Stimulated activated CD4-positive, alpha-beta T cell treated with anti-CD3 and anti-CD28 coated beads, TNF-alpha, amount 100 ng/mL, for 4 hours (primary cell): ENCODE results near the gene HOXD3.

ENCODE experiments used
- DNase-seq, 3 experiments: peaks; one replicate each; pipeline ENCODE4 v3.0.0-alpha.2; 2020; ENCODE audit warnings: low read depth in 3 of 3

The HOXD3 gene

DNA sequence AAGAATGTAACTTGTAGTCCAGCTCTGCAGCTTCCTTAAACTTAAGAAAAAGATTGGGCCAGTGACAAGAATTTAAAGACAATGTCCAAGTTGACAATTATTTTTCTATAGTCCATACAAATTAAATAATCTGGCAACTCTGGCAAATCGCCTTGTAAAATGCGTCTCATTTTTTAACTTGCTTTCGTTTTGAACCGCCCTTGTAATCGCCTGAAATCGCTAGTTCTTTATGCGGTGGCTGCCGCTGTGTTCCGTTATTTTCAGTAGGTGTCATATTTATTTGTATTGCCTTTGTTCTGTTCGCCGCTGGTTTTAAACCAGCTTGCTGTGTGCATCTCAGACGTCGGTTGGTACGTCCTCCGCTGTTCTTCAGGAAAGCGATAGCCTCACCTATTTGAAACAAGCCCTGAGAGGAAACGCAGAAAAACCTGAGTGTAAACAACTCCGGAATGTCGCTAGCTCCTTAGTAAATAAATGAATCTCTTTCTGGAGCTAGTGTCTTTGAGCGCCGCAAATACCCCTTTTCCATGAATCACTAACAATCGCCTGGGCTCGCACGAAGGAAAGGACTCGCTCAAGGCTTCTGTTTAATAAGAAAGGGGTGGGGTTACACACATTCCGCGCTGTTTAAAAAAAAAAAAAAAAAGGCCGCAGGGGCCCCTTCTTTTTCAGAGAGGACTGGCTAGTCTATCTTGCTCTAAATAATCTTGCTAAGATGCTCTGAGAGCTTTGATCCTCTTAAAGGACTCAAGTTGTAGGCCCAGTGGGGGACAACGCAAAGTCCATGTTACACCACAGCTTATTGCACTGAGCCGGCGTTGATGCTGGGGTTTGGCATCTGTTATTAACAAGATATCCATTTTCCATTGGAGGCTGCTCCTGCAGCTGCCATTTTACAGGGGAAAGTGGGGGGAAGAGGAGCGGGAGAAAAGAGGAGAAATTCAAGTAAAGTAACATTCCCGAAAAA is 24.6 kb upstream of the HOXD3 start:
- no peak for DNase-seq

DNA sequence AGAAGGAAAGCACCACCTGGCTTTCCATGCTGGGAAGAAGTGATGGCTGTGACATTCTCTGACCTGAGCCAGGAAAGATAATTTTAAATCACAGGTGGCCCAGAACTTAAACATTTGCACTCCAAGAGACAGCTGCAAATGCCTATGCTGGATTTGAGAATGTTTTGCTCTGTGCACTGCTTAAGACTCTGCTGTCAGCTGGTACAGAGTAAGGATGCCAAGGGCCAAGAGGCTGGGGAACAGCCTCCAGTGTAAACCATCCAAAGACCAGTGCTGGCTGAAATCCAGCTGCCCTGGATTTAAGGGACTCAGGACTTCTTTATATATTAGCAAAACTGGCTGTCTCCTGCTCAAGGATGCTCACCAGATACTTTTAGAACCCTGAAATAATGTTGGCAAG is 23.7 kb upstream of the HOXD3 start:
- no peak for DNase-seq

DNA sequence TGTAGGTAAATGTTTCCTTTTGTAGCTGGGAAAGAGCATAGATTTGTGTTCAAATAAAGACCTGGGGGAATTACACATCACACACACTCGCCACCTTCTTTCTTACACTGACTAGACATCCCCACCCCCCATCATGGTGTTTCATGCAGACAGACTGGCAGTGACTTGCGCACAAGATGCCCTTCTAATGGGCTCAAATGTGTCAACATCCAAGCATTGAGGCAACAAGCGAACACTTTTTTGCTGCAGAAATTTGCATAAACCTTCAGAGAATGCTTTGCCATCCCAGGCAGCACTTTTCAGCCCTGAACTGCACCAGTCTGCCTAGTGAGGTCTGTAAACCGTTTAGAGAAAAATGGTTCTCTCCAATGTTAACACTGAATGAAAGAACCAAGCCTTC is 23.1 kb upstream of the HOXD3 start:
- no peak for DNase-seq

DNA sequence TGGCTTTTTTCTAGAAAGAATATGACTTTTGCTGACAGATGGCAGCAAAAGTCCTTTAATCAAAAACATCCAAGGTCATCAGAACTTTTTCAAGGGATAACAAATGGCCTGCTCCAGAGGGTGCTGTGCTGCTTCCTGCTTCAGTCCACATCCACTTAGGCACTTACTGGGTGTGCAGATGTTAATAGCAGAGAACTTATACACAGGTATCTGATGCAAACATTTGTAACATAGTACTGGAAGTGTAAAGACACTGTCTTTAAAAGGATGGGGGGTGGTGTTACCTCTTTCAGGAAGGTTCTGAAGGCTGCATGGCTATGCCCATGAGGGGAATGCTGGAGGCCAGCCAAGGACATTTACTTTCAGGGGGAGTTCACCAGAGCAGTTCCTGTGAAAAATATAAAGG is 22.1 kb upstream of the HOXD3 start:
- DNase-seq: no peak

DNA sequence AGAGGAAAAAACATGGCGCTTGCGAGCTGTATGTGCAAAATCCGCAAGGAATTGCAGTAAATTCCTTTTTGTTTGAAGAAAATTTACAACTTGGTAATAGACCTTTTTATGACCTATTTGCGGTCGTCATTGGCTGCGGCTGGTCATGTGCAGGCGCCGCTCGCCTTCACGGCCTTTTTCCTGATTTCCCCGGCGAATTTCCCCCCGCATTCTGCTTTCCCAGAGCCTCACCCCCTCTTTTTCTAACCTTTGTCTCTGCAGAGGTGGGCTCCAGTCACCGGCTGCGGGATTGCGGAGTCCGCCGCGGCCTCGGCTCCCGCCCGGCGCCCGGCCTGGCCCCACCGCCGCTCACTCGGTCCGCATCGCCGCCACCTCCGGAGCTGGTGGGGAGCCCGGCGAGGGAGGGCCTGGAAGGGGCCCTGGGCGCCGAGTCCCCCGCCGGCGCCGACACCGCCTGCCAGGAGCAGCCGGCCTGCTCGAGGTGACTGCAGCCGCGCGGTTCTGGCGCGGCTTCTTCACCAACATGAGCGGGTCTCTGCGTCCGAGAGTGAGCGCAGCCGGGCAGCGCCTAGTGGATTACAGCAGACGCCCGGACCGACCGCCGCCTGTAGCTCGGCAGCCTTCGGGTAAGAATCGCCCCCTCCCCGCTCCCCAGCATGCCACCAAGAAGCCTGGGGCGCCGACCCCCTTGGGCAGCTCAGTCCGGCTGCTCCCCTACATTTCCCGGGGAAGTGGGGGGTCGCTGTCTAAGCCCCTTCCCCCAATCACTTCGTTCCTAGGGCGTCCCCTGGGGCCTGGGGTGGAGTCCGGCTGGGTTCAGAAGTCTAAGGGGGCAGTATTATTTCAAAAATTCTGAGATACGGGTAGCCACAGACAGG is 20.5 kb upstream of the HOXD3 start:
- no peak for DNase-seq

DNA sequence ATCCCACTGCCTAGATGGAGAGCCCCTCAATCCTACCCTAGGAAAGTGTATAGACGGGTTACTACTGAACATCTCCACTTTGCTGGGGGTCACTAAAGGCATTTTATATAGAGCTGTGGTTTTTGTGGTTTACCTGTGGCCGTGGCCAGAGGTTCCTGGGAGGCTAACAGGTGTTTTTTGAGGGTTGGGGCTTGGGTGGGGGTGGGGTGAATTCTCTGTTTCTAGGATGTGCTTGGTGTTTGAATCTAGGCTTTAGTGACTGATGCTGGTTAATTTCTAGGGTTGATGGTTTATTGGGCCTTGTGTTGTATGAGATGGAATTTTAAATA is 19.9 kb upstream of the HOXD3 start:
- no peak for DNase-seq

DNA sequence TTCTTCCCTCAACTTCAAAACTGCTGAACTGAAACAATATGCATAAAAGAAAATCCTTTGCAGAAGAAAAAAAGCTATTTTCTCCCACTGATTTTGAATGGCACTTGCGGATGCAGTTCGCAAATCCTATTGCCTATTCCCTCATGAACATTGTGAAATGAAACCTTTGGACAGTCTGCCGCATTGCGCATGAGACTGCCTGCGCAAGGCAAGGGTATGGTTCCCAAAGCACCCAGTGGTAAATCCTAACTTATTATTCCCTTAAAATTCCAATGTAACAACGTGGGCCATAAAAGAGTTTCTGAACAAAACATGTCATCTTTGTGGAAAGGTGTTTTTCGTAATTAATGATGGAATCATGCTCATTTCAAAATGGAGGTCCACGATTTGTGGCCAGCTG is 19.2 kb upstream of the HOXD3 start:
- DNase-seq: no peak

DNA sequence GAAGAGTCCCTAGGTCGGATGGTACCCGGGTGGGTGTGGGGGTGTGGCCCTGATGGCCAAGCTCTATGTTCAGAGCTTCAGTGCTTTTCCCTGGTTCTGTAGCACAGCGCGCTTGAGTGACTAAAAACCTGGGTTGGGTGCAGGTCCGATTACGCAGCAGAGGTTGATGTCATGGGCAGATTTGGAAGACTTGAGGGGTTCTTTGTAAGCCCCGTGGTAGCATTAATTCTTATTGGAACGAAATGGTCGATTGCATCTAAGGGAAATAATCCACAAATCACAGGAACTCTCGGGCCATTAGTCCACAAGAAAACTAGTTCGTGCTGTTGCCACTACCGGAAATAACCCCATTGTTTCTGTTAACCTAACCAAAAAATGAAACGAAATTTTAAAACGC is 18.6 kb upstream of the HOXD3 start:
- DNase-seq: no peak

DNA sequence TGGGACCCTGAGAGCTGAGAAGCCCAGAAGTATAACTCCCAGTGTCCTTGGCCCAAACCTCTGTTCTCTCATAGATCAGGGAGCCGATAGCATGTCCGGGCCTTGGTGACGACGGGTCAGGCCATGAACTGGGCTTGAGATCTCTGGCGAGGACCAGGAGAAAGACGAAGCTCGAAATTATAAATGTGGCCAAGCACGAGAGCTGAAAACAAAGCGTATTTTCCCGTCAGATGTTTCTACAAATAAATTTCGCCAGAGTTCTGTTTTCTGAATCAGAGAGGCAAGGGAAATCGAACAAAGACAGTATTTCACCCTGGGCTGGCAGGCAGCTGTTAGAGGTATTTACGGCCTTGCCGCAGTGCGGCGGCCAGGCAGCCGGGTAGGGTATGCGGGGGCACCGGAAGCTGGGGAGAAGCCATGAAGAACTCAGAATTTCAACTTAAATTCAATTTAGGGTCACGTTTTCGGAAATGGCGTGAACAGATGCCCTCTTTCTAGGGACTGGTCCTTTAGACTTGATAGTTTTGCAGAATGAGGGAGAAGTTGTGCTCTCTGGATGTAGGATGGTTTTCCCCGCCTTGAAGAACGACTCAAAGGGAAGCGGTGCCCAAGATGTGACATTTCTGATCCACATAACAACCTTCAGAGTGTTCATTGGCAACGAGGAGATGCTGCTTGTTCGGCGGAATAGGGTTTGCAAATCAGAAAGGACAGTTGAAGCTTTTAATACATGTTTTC is 18.0 kb upstream of the HOXD3 start:
- DNase-seq: no peak

DNA sequence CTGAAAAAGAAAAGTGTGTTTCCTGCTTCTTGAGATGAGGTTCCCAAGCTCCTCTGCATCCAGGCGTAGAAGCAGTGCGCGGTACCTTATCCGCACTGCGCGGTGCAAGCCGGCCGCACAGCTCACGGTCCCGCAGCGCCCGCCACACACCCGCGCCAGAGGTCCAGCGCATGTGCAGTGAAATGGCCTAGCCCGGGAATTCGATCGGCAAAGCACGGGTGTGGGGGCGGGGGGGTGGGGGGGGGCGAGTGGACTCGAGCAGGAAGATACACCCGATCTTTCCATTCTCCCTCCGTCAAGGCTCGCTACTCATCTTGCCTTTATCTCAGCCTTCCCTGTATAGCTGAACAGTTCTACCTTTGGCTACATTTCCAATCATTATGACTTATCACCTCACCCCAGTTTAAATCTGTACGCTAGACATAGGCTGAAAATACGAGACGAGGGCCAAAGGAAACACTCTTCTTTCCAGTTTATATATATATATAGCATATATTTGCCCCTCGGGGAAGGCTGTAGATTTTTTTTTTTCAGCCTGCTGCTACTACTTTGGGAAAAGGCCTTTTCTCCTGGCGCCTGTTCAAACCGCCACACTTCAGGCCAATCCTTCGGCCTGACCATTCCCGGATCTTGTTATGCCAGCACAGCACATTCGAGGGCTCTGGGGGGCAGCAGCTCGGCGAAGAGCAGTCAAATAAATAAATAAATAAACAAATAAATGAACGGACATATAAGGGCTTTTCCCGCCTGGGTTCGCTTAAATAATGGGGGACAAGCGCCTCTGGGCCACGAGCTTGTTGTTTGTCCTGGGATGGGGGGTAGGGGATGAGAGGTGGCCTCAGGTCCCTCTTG is 17.2 kb upstream of the HOXD3 start:
- no peak for DNase-seq

DNA sequence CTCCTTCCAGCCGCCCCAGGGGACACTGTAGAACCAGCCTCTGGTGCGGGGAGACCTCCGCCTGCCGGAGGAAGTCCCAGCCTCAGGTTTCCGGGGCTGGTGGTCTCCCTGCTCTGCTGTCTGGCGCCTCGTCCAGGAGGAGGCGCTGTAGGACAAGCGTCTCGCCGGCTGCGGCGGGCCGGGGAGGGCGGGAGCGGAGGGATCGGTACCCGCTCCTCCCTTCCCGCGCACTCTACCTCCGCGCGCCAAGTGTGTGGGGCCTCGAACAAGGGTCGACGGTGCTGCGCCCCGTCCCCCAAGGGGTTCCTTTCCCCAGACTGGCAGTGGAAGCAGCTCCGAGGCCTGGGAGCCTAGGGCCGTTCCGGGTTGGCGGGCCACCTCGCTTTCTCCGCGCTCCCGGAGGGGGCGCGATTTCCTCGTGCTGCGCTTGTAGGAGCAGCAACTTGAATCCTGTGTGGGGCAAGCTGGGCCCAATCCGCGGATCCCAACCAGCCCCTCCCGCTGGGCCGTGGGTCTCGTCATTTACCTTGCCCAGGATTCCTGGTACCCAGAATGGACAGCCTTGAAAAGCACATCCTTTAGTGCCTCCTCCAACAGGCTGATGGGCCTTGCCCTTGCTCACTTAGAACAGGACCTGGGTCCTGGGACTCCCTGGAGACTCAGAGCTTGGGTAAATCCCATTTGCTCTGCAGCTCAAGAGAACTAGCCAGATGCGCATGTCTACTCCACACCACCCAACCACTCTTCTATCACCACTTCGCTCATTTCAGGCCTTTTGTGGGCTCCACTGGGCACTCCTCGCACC is 16.4 kb upstream of the HOXD3 start:
- peak; percentile 17 to 35 (median 23) for DNase-seq

DNA sequence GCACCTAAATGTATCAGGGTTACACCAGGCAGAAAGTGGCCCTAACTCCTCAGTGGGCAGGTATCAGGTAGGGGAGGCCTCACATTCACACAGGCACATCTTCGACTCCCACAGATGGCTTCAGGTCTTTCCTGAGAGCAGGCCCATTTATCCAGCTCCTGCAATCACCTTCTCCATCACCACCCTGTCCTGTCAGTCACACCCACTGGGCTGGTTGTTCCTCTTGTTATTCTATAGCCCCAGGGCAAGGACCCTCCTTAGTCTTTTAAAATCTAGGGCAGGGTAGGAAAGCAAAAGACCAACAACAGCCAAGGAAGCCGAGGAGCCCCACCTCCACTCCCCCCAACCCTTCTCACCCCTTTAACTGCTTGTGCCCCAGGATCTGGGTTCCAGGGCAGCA is 14.8 kb upstream of the HOXD3 start:
- DNase-seq: no peak

DNA sequence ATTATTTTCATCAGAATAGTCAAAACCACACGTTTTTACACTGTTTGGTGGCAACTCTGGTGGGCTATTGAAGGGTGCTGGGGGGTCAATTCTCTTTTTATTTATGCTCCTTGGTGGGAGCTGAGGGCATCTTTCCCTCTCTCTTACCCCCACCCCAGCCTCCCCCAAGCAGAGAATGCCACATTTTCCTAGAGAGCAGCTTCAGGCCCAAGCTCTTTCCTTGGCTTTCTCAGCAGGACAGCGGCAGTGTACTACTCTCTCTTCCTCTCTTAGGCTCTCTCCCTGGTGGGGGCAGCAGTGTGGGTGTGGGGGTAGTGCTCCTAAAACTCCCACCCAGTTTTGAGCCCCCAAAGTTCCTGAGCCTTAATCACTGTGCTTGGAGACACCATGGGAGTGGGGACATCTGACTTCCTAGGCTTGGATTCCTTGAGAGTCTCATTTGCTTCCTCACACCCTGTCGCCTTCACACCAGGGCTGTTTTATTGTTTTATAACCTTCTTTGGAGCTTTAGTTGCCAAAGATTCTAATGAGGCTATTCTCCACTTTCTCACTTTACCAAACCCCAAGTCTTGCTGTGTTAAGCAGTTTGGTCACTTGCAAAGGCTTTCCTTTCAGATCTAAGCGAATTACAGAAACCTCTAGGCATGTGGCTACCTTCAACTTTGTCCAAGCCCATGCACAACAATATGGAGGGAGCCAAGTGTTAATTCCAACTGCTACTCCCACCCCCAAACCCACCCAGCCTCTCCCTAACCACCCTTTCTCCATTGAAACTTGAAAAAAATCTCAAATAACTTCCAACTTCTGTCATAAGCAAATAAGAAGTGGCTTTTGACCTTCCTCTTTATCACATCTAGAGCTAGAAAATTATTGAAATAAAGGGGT is 11.8 kb upstream of the HOXD3 start:
- no peak for DNase-seq

DNA sequence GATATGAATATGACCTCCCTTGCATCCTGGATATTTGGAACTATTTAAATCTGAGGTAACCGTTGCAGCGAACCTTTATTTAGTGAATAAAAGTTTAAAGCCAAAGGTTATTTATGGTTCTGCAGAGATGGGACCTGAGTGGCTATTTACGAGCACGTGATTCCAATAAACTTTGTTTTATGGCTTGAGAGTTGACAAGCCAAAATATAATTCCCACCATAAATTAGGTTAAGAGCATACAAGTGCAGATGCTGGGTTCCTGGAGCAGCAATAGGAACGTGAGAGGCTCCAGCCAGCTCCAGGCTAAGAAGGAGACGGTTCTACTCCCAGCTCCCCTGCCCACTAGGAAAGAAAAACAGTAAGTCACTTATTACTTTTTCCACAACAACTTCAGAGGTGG is 11.0 kb upstream of the HOXD3 start:
- no peak for DNase-seq

DNA sequence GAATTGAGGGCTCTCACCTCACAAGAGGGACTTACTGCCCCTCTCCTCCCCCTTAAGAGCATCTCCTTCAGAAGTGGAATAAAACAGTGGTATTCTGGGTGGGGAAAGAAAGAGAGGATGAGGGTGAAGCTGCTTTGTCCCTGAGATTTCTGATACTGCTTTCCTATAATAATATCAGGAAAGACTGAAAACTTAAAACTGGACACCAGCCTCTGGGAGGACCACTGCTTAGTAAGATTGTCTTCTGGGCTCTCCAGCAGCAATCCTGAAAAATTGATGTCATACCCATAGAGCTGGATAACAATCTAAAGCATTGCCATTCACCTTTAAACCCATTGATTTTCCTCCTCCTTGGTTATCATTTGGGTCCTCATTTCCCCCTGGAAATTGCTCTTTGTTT is 10.5 kb upstream of the HOXD3 start:
- no peak for DNase-seq

DNA sequence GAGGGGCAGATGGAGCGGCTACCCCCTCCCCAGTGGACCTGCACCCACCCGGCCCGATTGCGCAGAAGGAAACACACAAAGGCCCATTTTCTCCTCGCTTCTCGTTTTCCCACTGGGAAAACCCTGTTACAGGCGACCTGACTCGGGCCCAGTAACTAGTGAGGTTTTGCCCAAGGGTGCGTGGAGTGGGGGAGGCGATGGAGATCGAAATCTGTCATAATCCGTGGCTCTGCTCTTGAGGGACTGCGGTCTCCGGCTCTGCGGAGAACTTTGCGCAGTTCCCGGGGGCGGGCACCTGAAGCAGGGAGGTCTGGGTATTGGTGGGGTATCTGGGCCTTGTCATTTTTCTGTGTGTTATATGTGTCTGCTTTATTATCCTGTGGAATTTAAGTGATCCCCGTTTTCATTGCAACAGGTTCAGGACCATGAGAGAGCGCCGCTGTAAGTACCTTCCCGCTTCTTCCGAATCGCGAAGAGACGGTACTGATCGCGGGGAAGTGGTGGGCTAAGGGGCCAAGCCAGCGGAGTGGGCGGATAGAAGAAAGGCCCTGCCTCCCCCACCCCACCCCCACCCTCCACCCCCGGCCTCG is 9.8 kb upstream of the HOXD3 start:
- no peak for DNase-seq

DNA sequence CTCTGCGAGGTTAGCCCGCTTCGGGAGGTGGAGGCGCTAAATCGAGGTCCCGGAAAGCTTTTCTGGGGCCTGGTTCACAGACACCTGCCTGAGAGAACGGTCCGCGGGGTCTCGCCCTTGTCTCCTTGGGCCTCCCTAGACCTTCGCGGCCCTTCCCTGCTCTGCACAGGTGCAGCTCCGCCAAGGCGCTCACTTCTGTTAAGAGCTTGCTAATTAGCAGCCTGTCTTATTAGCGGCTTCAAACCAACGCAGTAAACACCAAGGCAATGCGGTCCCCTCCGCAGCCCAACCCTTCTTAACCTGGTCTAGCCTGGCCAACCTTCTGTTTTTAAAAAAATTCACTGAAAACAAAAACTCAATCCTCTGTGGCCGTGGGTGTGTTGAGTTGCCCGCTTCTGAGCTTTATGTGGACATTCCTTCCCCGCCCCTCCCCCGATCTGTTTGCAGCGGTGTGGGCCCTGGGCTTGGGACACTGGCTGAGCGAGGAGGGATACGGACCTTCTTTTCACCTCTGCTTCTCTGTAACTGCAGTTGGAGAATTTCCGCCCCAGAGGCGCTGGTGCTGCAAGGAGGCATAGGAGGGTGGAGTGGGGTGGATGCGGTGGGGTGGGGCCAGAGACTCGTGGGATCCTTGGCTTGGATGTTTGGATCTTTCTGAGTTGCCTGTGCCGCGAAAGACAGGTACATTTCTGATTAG is 9.2 kb upstream of the HOXD3 start:
- DNase-seq: no peak

DNA sequence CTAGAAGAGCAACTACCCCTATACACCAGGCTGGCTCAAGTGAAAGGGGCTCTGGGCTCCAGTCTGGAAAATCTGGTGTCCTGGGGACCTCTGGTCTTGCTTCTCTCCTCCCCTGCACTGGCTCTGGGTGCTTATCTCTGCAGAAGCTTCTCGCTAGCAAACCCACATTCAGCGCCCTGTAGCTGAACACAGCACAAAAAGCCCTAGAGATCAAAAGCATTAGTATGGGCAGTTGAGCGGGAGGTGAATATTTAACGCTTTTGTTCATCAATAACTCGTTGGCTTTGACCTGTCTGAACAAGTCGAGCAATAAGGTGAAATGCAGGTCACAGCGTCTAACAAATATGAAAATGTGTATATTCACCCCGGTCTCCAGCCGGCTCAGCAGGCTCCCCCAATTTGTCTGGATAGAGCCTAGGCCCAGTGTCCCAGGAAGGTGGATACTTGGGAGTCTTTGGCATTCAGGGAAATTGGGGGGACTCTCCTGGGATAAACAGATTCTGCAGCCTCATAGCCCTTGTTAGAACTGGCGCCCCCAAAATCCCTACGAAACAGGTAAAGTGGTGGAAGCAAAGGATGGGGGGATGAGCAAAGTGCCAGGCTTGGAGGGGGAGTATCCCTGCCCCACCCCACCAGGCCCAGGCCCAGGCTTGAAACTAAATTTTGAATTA is 8.2 kb upstream of the HOXD3 start:
- no peak for DNase-seq
